AG20443 (cell line): ENCODE measurements around the gene PARD3.

Experiments used
- DNase-seq: peaks from one replicate; pipeline ENCODE4 v3.0.0; 2012; ENCODE audit warnings: low spot score, mixed read lengths

PARD3 gene

GRCh38 chr10:34618611-34619010 lies 196.5 kb downstream of the PARD3 start:
- DNase-seq = no peak

GRCh38 chr10:34615770-34616169 lies 199.3 kb downstream of the PARD3 start:
- DNase-seq = no peak

- DNase-seq = no peak
Measured at GRCh38 chr10:34613491-34613890, 201.6 kb downstream of the PARD3 start.

GRCh38 chr10:34612938-34613337 lies 202.2 kb downstream of the PARD3 start:
- DNase-seq = no peak

- DNase-seq = no peak
Measured at GRCh38 chr10:34612446-34612845, 202.7 kb downstream of the PARD3 start.

- no peak for DNase-seq
Measured at GRCh38 chr10:34609287-34609940, 205.7 kb downstream of the PARD3 start.

- no peak for DNase-seq
Measured at GRCh38 chr10:34607894-34608293, 207.2 kb downstream of the PARD3 start.

GRCh38 chr10:34606890-34607289 lies 208.2 kb downstream of the PARD3 start:
- DNase-seq = no peak

GRCh38 chr10:34602478-34602877 lies 212.6 kb downstream of the PARD3 start:
- no peak for DNase-seq

- no peak for DNase-seq
Measured at GRCh38 chr10:34601691-34602090, 213.4 kb downstream of the PARD3 start.

GRCh38 chr10:34599026-34599795 lies 215.9 kb downstream of the PARD3 start:
- DNase-seq = no peak

- no peak for DNase-seq
Measured at GRCh38 chr10:34596351-34596750, 218.7 kb downstream of the PARD3 start.

GRCh38 chr10:34593930-34594329 lies 221.2 kb downstream of the PARD3 start:
- DNase-seq = no peak

- DNase-seq = no peak
Measured at GRCh38 chr10:34593374-34593890, 221.7 kb downstream of the PARD3 start.

- DNase-seq = no peak
Measured at GRCh38 chr10:34590793-34591192, 224.3 kb downstream of the PARD3 start.

GRCh38 chr10:34589275-34589674 lies 225.8 kb downstream of the PARD3 start:
- DNase-seq = no peak

- DNase-seq = no peak
Measured at GRCh38 chr10:34587680-34588019, 227.4 kb downstream of the PARD3 start.

- DNase-seq = no peak
Measured at GRCh38 chr10:34587002-34587679, 228.0 kb downstream of the PARD3 start.

- DNase-seq = no peak
Measured at GRCh38 chr10:34585422-34586112, 229.5 kb downstream of the PARD3 start.

GRCh38 chr10:34584164-34584563 lies 230.9 kb downstream of the PARD3 start:
- DNase-seq = peak; percentile 61

GRCh38 chr10:34581801-34582532 lies 233.1 kb downstream of the PARD3 start:
- peak; percentile 19 for DNase-seq

GRCh38 chr10:34580643-34581042 lies 234.5 kb downstream of the PARD3 start:
- no peak for DNase-seq
